ENCODE data around the gene PROSER2.

DNA sequence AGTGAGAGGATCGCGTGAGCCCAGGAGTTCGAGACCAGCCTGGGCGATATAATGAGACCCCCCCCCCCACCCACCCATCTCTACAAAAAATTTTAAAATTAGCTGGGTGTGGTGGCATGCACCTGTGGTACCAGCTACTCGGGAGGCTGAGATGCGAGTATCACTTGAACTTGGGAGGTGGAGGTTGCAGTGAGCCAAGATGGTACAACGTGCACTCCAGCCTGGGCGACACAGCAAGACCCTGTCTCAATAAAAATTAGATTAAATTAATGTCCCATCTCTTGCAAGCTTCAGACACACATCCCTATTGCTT lies 391 bp upstream of the PROSER2 start:
- TF ChIP-seq CHD2 (IDR thresholded peaks at IDR 0.05; ENCODE audit: low read length, partially characterized antibody) (no peak), POLR2AphosphoS2 (conservative IDR thresholded peaks at IDR 0.05; ENCODE audit: low read length) (no peak), POLR2A (IDR thresholded peaks at IDR 0.05; ENCODE audit: low read length) (no peak), EP300 (IDR thresholded peaks at IDR 0.05) (no peak), TP53 (CRISPR knock-in tag; IDR thresholded peaks at IDR 0.05) (no peak), FOSL2 (IDR thresholded peaks at IDR 0.05) (no peak), FOSL2 (CRISPR knock-in tag; IDR thresholded peaks at IDR 0.05) (no peak)
- TF ChIP-seq, protein P1, sequence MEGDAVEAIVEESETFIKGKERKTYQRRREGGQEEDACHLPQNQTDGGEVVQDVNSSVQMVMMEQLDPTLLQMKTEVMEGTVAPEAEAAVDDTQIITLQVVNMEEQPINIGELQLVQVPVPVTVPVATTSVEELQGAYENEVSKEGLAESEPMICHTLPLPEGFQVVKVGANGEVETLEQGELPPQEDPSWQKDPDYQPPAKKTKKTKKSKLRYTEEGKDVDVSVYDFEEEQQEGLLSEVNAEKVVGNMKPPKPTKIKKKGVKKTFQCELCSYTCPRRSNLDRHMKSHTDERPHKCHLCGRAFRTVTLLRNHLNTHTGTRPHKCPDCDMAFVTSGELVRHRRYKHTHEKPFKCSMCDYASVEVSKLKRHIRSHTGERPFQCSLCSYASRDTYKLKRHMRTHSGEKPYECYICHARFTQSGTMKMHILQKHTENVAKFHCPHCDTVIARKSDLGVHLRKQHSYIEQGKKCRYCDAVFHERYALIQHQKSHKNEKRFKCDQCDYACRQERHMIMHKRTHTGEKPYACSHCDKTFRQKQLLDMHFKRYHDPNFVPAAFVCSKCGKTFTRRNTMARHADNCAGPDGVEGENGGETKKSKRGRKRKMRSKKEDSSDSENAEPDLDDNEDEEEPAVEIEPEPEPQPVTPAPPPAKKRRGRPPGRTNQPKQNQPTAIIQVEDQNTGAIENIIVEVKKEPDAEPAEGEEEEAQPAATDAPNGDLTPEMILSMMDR (IDR thresholded peaks at IDR 0.05): no peak
- TF ChIP-seq, protein P2, sequence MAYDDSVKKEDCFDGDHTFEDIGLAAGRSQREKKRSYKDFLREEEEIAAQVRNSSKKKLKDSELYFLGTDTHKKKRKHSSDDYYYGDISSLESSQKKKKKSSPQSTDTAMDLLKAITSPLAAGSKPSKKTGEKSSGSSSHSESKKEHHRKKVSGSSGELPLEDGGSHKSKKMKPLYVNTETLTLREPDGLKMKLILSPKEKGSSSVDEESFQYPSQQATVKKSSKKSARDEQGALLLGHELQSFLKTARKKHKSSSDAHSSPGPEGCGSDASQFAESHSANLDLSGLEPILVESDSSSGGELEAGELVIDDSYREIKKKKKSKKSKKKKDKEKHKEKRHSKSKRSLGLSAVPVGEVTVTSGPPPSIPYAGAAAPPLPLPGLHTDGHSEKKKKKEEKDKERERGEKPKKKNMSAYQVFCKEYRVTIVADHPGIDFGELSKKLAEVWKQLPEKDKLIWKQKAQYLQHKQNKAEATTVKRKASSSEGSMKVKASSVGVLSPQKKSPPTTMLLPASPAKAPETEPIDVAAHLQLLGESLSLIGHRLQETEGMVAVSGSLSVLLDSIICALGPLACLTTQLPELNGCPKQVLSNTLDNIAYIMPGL (CRISPR knock-in tag; IDR thresholded peaks at IDR 0.05; ENCODE audit: borderline replicate concordance): no peak
- TF ChIP-seq, protein P3, sequence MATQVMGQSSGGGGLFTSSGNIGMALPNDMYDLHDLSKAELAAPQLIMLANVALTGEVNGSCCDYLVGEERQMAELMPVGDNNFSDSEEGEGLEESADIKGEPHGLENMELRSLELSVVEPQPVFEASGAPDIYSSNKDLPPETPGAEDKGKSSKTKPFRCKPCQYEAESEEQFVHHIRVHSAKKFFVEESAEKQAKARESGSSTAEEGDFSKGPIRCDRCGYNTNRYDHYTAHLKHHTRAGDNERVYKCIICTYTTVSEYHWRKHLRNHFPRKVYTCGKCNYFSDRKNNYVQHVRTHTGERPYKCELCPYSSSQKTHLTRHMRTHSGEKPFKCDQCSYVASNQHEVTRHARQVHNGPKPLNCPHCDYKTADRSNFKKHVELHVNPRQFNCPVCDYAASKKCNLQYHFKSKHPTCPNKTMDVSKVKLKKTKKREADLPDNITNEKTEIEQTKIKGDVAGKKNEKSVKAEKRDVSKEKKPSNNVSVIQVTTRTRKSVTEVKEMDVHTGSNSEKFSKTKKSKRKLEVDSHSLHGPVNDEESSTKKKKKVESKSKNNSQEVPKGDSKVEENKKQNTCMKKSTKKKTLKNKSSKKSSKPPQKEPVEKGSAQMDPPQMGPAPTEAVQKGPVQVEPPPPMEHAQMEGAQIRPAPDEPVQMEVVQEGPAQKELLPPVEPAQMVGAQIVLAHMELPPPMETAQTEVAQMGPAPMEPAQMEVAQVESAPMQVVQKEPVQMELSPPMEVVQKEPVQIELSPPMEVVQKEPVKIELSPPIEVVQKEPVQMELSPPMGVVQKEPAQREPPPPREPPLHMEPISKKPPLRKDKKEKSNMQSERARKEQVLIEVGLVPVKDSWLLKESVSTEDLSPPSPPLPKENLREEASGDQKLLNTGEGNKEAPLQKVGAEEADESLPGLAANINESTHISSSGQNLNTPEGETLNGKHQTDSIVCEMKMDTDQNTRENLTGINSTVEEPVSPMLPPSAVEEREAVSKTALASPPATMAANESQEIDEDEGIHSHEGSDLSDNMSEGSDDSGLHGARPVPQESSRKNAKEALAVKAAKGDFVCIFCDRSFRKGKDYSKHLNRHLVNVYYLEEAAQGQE (IDR thresholded peaks at IDR 0.05): no peak
- TF ChIP-seq, protein P4, sequence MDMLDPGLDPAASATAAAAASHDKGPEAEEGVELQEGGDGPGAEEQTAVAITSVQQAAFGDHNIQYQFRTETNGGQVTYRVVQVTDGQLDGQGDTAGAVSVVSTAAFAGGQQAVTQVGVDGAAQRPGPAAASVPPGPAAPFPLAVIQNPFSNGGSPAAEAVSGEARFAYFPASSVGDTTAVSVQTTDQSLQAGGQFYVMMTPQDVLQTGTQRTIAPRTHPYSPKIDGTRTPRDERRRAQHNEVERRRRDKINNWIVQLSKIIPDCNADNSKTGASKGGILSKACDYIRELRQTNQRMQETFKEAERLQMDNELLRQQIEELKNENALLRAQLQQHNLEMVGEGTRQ (IDR thresholded peaks at IDR 0.05): no peak

Measured in A549 (cell line).